GM06990 (cell line): ENCODE data around the gene NRK.
"Not testable (repeated sequence)": the region's sequence is repeated elsewhere in the genome, so short reads cannot be mapped to it uniquely, and the experiment has no call there.

Experiments
- DNase-seq: peaks from one replicate; pipeline ENCODE4 v3.0.0-alpha.2; 2011; ENCODE audit not compliant: insufficient read length; ENCODE audit errors: extremely low read depth
- H3K27me3 ChIP-seq: replicated peaks from 2 replicates; pipeline ENCODE4 v1.6.0; 2011; ENCODE audit warnings: low read length; ENCODE audit not compliant: control insufficient read depth, insufficient read depth
- H3K36me3 ChIP-seq: 2 replicates; pipeline ENCODE4 v1.5.1; 2011; ENCODE audit warnings: low read length; ENCODE audit not compliant: control insufficient read depth, insufficient read depth
- H3K4me3 ChIP-seq: replicated peaks from 2 replicates; pipeline ENCODE4 v1.5.1; 2011; ENCODE audit warnings: low read depth, mild to moderate bottlenecking, control low read depth, low read length
- CTCF ChIP-seq: IDR thresholded peaks from 2 replicates; pipeline ENCODE4 v1.5.1; 2011; ENCODE audit warnings: low read length, control low read depth, mild to moderate bottlenecking, inconsistent platforms; ENCODE audit not compliant: insufficient read depth, poor library complexity, severe bottlenecking

NRK gene

DNA sequence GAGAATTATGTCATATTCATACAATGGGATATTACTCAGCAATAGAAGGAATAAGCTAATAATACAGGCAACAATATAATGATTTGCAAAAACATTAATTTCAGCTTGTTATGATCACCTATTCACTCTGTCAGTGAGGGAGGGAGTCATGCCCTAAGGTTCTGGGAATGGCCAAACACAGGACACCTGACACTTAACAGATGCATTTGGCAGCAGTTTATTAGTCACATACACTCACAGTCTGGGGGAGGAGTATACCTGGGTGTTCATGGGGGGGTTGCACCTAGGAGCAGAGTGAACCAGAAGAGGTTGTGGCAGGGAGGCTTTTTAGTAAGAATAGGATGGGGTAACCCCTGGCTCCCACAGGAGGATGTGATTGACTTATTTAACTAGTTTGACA lies 177.9 kb downstream of the NRK start:
- Histone ChIP-seq H3K36me3 (no peaks in the 10 kb centered on the region), H3K4me3 (no peak overlapping the region), H3K27me3 (no peaks in the 10 kb centered on the region)
- TF ChIP-seq CTCF = no peak
- DNase-seq = no peak

GRCh38 chrX:106000609-106001008 lies 178.3 kb downstream of the NRK start:
- DNase-seq, H3K36me3 ChIP-seq, H3K27me3 ChIP-seq, H3K4me3 ChIP-seq: not testable (repeated sequence)

- H3K4me3 ChIP-seq = no peak overlapping the region
- H3K27me3 ChIP-seq = no peaks in the 10 kb centered on the region
- H3K36me3 ChIP-seq = no peaks in the 10 kb centered on the region
- DNase-seq = no peak
- TF ChIP-seq CTCF = no peak
Measured at GRCh38 chrX:106005684-106006083, 183.3 kb downstream of the NRK start.

- Histone ChIP-seq H3K36me3 (no peaks in the 10 kb centered on the region), H3K4me3 (no peak overlapping the region), H3K27me3 (no peaks in the 10 kb centered on the region)
- TF ChIP-seq CTCF = no peak
- DNase-seq = no peak
Measured at GRCh38 chrX:106007815-106008214, 185.5 kb downstream of the NRK start.
